Stimulated activated naive CD8-positive, alpha-beta T cell treated with anti-CD3 and anti-CD28 coated beads, Interleukin-15, amount 100 ng/mL, for 72 hours (primary cell): ENCODE measurements around the gene PPY.
"Not testable (repeated sequence)": the region's sequence is repeated elsewhere in the genome, so short reads cannot be mapped to it uniquely, and the experiment has no call there.

Source experiments
- ATAC-seq: fragments of 150-1000 bp; cut with Tn5 transposase; 2 replicates; pipeline ENCODE4 v1.10.0; 2021; ENCODE audit warnings: mild to moderate bottlenecking, moderate library complexity
- DNase-seq, 2 donors: peaks; one replicate each; pipeline ENCODE4 v3.0.0; 2021 to 2022
- H3K27ac Mint-ChIP-seq, 2 donors: one replicate each; pipeline ENCODE4 v1.8.0; 2022; ENCODE audit warnings: mild to moderate bottlenecking in 2 of 2, mixed read lengths in 2 of 2, moderate library complexity in 2 of 2
- H3K27me3 Mint-ChIP-seq: one replicate; pipeline ENCODE4 v1.8.0; 2022; ENCODE audit warnings: mixed read lengths
- H3K4me1 Mint-ChIP-seq: one replicate; pipeline ENCODE4 v1.8.0; 2022; ENCODE audit warnings: mild to moderate bottlenecking, mixed read lengths
- H3K4me3 Mint-ChIP-seq, 2 donors: one replicate each; pipeline ENCODE4 v1.8.0; 2022; ENCODE audit warnings: mild to moderate bottlenecking in 2 of 2, mixed read lengths in 2 of 2, moderate library complexity in 1 of 2
- H3K9me3 Mint-ChIP-seq, 2 donors: one replicate each; pipeline ENCODE4 v1.8.0; 2022; ENCODE audit warnings: mixed read lengths in 2 of 2

Gene PPY

GRCh38 chr17:43974382-43975266 is 32.3 kb upstream of the PPY start:
- no peak for ATAC-seq
- H3K27ac Mint-ChIP-seq: no peak overlapping the region

GRCh38 chr17:43972444-43973212 is 30.4 kb upstream of the PPY start:
- not testable (repeated sequence) for DNase-seq, H3K4me1 Mint-ChIP-seq, H3K27ac Mint-ChIP-seq, H3K9me3 Mint-ChIP-seq, H3K4me3 Mint-ChIP-seq, ATAC-seq
- H3K27me3 Mint-ChIP-seq: peaks cover 19% of the 10 kb centered on the region

More at GRCh38 chr17:43974382-43975266, 32.3 kb upstream of the PPY start:
- H3K4me1 Mint-ChIP-seq: no peaks in the 10 kb centered on the region
- no peaks in the 10 kb centered on the region for H3K9me3 Mint-ChIP-seq
- no peak overlapping the region for H3K4me3 Mint-ChIP-seq
- DNase-seq: no peak
- H3K27me3 Mint-ChIP-seq: peaks cover 19% of the 10 kb centered on the region

- H3K27me3 Mint-ChIP-seq: peaks cover 19% of the 10 kb centered on the region
- not testable (repeated sequence) for H3K4me3 Mint-ChIP-seq, DNase-seq, H3K27ac Mint-ChIP-seq, ATAC-seq, H3K4me1 Mint-ChIP-seq, H3K9me3 Mint-ChIP-seq
These were observed 29.2 kb upstream of the PPY start for GRCh38 chr17:43971436-43971835.

- Mint-ChIP-seq H3K4me3 (no peak overlapping the region), H3K9me3 (no peaks in the 10 kb centered on the region), H3K27ac (no peak overlapping the region), H3K4me1 (no peaks in the 10 kb centered on the region), H3K27me3 (peaks cover 19% of the 10 kb centered on the region)
- no peak for ATAC-seq
- no peak for DNase-seq
These were observed 28.1 kb upstream of the PPY start for GRCh38 chr17:43970366-43970765.

- no peak overlapping the region for H3K27ac Mint-ChIP-seq
- H3K27me3 Mint-ChIP-seq: peaks cover 16% of the 10 kb centered on the region
- no peaks in the 10 kb centered on the region for H3K9me3 Mint-ChIP-seq
- H3K4me1 Mint-ChIP-seq: no peaks in the 10 kb centered on the region
- ATAC-seq (peak; percentile 35), DNase-seq (no peak)
- H3K4me3 Mint-ChIP-seq: no peak overlapping the region
These were observed 25.1 kb upstream of the PPY start for GRCh38 chr17:43967251-43967875.

- H3K4me1 Mint-ChIP-seq: no peaks in the 10 kb centered on the region
- no peak for DNase-seq
- H3K9me3 Mint-ChIP-seq: no peaks in the 10 kb centered on the region
- peaks cover 18% of the 10 kb centered on the region for H3K27me3 Mint-ChIP-seq
- H3K4me3 Mint-ChIP-seq: no peak overlapping the region
- no peak for ATAC-seq
- no peak overlapping the region for H3K27ac Mint-ChIP-seq
These were observed 24.0 kb upstream of the PPY start for GRCh38 chr17:43966276-43966675.

- Mint-ChIP-seq H3K4me3 (no peak overlapping the region), H3K27me3 (peaks cover 16% of the 10 kb centered on the region), H3K9me3 (no peaks in the 10 kb centered on the region), H3K4me1 (no peaks in the 10 kb centered on the region), H3K27ac (no peak overlapping the region)
- DNase-seq (no peak), ATAC-seq (no peak)
These were observed 20.2 kb upstream of the PPY start for GRCh38 chr17:43962479-43962878.

- Mint-ChIP-seq H3K4me3 (no peak overlapping the region), H3K9me3 (no peaks in the 10 kb centered on the region), H3K27ac (no peak overlapping the region), H3K4me1 (no peaks in the 10 kb centered on the region), H3K27me3 (peaks cover 16% of the 10 kb centered on the region)
- no peak for ATAC-seq
- no peak for DNase-seq
These were observed 19.7 kb upstream of the PPY start for GRCh38 chr17:43961954-43962353.

- DNase-seq, H3K4me3 Mint-ChIP-seq, H3K27ac Mint-ChIP-seq, ATAC-seq, H3K9me3 Mint-ChIP-seq, H3K4me1 Mint-ChIP-seq: not testable (repeated sequence)
- peaks cover 16% of the 10 kb centered on the region for H3K27me3 Mint-ChIP-seq
These were observed 19.0 kb upstream of the PPY start for GRCh38 chr17:43961292-43961691.

GRCh38 chr17:43958748-43959352 is 16.6 kb upstream of the PPY start:
- ATAC-seq: no peak
- Mint-ChIP-seq H3K4me1 (no peaks in the 10 kb centered on the region), H3K9me3 (no peaks in the 10 kb centered on the region), H3K27me3 (peaks cover 38% of the 10 kb centered on the region), H3K4me3 (no peak overlapping the region), H3K27ac (no peak overlapping the region)
- DNase-seq: no peak

- H3K27ac Mint-ChIP-seq: no peak overlapping the region
- ATAC-seq (no peak), DNase-seq (no peak)
- no peak overlapping the region for H3K4me3 Mint-ChIP-seq
- H3K9me3 Mint-ChIP-seq: no peaks in the 10 kb centered on the region
- peaks cover 11% of the 10 kb centered on the region for H3K4me1 Mint-ChIP-seq
- peaks cover 48% of the 10 kb centered on the region for H3K27me3 Mint-ChIP-seq
These were observed 13.9 kb upstream of the PPY start for GRCh38 chr17:43956222-43956621.

GRCh38 chr17:43953746-43954145 is 11.5 kb upstream of the PPY start, which contains the start of gene PYY:
PYY (minus strand) TSS chr17:43953940; CDS start chr17:43953483, 457 bp downstream.
- peaks cover 73% of the 10 kb centered on the region for H3K27me3 Mint-ChIP-seq
- H3K4me3 Mint-ChIP-seq: peak within 1 kb of the TSS; percentile 69 to 74
- ATAC-seq (no peak), DNase-seq (no peak)
- no peak within 1 kb of the TSS for H3K27ac Mint-ChIP-seq
- peaks cover 11% of the 10 kb centered on the region for H3K4me1 Mint-ChIP-seq
- H3K9me3 Mint-ChIP-seq: no peaks in the 10 kb centered on the region

- H3K9me3 Mint-ChIP-seq: no peaks in the 10 kb centered on the region
- H3K4me1 Mint-ChIP-seq: peaks cover 11% of the 10 kb centered on the region
- no peak for DNase-seq
- peaks cover 73% of the 10 kb centered on the region for H3K27me3 Mint-ChIP-seq
- H3K27ac Mint-ChIP-seq: no peak overlapping the region
- ATAC-seq: no peak
- H3K4me3 Mint-ChIP-seq: peak overlapping the region; percentile 69 to 74
These were observed 10.7 kb upstream of the PPY start for GRCh38 chr17:43952724-43953666.

- DNase-seq (no peak), ATAC-seq (no peak)
- peaks cover 11% of the 10 kb centered on the region for H3K4me1 Mint-ChIP-seq
- H3K27ac Mint-ChIP-seq: no peak overlapping the region
- H3K27me3 Mint-ChIP-seq: peaks cover 73% of the 10 kb centered on the region
- no peaks in the 10 kb centered on the region for H3K9me3 Mint-ChIP-seq
- H3K4me3 Mint-ChIP-seq: peak overlapping the region in 1 of 2 donors; percentile 19
These were observed 10.1 kb upstream of the PPY start for GRCh38 chr17:43952351-43952723.
